KMS-11 (cell line): ENCODE results near the gene GPATCH4.
A peak's percentile ranks its signal among the peaks of the same experiment; 100 is the strongest.

ENCODE experiments used
- H2AFZ ChIP-seq: fragments of 200-600 bp; sonication (generic); 2 replicates; pipeline ENCODE4 v1.6.1; 2016; ENCODE audit warnings: antibody characterized with exemption, mixed run types, low read depth
- H3K27ac ChIP-seq: fragments of 200-600 bp; sonication (generic); 2 replicates; pipeline ENCODE4 v1.6.1; 2016; ENCODE audit warnings: mild to moderate bottlenecking, mixed run types
- H3K27me3 ChIP-seq: fragments of 200-600 bp; sonication (generic); 2 replicates; pipeline ENCODE4 v1.6.1; 2017; ENCODE audit warnings: mild to moderate bottlenecking, low read depth, mixed run types, moderate library complexity; ENCODE audit not compliant: insufficient read depth
- H3K36me3 ChIP-seq: fragments of 200-600 bp; sonication (generic); 2 replicates; pipeline ENCODE4 v1.6.1; 2017; ENCODE audit warnings: mild to moderate bottlenecking, mixed run types; ENCODE audit not compliant: insufficient read depth
- H3K4me1 ChIP-seq: fragments of 200-600 bp; sonication (generic); 2 replicates; pipeline ENCODE4 v1.6.1; 2016; ENCODE audit warnings: mild to moderate bottlenecking, low read depth, mixed run types; ENCODE audit not compliant: poor library complexity, severe bottlenecking
- H3K4me2 ChIP-seq: fragments of 200-600 bp; sonication (generic); 2 replicates; pipeline ENCODE4 v1.7.0; 2016; ENCODE audit warnings: mild to moderate bottlenecking, mixed run types
- H3K4me3 ChIP-seq: fragments of 200-600 bp; sonication (generic); IDR thresholded peaks from 2 replicates; pipeline ENCODE4 v1.6.1; 2017; ENCODE audit warnings: low read depth, low read length, mixed read lengths; ENCODE audit not compliant: insufficient read depth
- H3K79me2 ChIP-seq: fragments of 200-600 bp; sonication (generic); 2 replicates; pipeline ENCODE4 v1.6.1; 2016; ENCODE audit warnings: low read depth, mixed run types; ENCODE audit not compliant: insufficient read depth
- H3K9ac ChIP-seq: fragments of 200-600 bp; sonication (generic); 2 replicates; pipeline ENCODE4 v1.6.1; 2016; ENCODE audit warnings: mild to moderate bottlenecking, mixed run types
- H4K20me1 ChIP-seq: fragments of 200-600 bp; sonication (generic); 2 replicates; pipeline ENCODE4 v1.6.1; 2016; ENCODE audit warnings: mild to moderate bottlenecking, mixed run types; ENCODE audit not compliant: insufficient read depth
- TF ChIP-seq, protein P1 (sequence below): fragments of 200-600 bp; sonication (generic); conservative IDR thresholded peaks from 2 replicates; pipeline ENCODE4 v1.6.1; 2017; ENCODE audit warnings: low read depth, mild to moderate bottlenecking, antibody characterized with exemption, low read length, moderate library complexity, mixed read lengths

GPATCH4 gene

DNA sequence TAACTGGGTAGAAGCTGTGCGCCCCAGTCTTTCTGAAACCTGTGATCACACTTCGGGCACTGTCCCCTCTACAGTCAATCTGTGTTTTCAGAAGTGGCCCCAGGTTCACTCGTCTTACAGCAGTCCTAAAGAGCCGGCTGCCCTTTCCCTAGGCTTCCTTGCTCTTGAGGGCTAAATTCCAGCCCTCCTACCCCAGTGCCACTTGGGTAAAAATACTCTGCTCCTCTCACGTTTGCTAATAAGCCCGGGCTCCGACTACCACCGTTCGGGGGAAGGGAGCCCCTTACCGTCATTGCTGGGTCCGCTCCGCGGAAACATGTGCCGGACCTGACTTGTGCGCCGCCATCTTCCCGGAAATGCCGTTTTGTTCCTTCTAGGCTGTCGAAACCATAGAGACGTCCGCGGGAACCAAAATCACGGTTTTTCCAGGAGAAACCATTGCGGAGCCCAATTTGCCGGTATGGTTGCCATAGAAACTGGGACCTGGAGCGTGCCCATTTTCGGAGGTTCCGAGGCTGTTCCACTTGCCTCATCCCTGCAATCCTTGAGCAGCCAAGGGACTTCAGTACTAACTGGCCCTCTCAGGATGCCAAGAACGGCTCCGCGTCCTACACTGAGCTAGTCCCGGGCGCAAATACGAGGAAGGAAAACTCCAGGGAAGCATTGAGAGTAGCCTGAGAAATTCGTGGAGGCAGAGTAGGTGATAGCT, at the start of gene GPATCH4:
Gene GPATCH4, minus strand, starts transcription at position 358 of the 709 bp plus-strand sequence.
- Histone ChIP-seq H3K36me3 (peaks cover 18% of the 10 kb centered on the region; the same call in 1 of the 2 replicates), H3K4me1 (peaks cover 28% of the 10 kb centered on the region), H3K79me2 (peaks cover 42% of the 10 kb centered on the region), H3K27ac (peak within 1 kb of the TSS; percentile 77), H3K4me3 (peak within 1 kb of the TSS; percentile 99), H2AFZ (peak within 1 kb of the TSS; percentile 96), H3K27me3 (no peaks in the 10 kb centered on the region), H4K20me1 (no peaks in the 10 kb centered on the region), H3K9ac (peak within 1 kb of the TSS; percentile 92), H3K4me2 (peak within 1 kb of the TSS; percentile 77)
- TF ChIP-seq, protein P1, sequence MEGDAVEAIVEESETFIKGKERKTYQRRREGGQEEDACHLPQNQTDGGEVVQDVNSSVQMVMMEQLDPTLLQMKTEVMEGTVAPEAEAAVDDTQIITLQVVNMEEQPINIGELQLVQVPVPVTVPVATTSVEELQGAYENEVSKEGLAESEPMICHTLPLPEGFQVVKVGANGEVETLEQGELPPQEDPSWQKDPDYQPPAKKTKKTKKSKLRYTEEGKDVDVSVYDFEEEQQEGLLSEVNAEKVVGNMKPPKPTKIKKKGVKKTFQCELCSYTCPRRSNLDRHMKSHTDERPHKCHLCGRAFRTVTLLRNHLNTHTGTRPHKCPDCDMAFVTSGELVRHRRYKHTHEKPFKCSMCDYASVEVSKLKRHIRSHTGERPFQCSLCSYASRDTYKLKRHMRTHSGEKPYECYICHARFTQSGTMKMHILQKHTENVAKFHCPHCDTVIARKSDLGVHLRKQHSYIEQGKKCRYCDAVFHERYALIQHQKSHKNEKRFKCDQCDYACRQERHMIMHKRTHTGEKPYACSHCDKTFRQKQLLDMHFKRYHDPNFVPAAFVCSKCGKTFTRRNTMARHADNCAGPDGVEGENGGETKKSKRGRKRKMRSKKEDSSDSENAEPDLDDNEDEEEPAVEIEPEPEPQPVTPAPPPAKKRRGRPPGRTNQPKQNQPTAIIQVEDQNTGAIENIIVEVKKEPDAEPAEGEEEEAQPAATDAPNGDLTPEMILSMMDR: peak; percentile 15; the same call in 1 of the 2 replicates

DNA sequence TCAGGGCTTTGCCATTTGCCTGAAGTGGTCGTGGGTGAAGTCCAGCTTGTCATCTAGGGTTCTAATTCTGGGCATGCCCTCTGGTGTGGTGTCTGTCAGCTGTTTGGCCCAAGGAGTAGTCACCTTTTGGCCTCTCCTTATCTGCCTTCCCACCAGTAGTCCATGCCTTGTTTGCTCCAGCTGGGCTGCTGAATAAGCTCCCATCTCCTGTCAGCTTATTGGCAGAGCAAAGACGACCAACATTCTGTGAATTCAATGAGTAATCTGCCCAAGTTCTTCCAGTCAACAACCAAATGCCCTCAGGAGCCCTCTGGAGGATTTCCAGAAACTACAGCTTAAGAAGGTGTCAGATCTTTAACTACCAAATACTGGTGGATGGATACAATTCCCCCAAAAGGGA, 47.7 kb upstream of the GPATCH4 start:
- Histone ChIP-seq H4K20me1 (no peaks in the 10 kb centered on the region), H3K27me3 (peaks cover 100% of the 10 kb centered on the region)
- TF ChIP-seq, protein P1: no peak

DNA sequence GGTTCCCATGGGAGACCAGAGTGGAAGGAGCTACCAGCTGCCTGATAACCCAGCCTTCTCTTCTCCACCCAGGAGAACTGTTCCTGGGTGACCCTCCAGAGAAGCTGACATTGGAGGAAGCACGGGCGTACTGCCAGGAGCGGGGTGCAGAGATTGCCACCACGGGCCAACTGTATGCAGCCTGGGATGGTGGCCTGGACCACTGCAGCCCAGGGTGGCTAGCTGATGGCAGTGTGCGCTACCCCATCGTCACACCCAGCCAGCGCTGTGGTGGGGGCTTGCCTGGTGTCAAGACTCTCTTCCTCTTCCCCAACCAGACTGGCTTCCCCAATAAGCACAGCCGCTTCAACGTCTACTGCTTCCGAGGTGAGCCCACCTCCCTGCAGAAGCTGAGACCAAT, 47.2 kb upstream of the GPATCH4 start:
- Histone ChIP-seq H3K9ac (no peak overlapping the region), H3K4me1 (no peaks in the 10 kb centered on the region), H3K27me3 (peaks cover 100% of the 10 kb centered on the region), H3K4me2 (no peak overlapping the region), H3K36me3 (no peaks in the 10 kb centered on the region), H4K20me1 (no peaks in the 10 kb centered on the region), H2AFZ (no peak overlapping the region), H3K27ac (no peak overlapping the region), H3K79me2 (no peaks in the 10 kb centered on the region), H3K4me3 (no peak overlapping the region)
- TF ChIP-seq, protein P1: no peak

More for the DNA sequence above, 47.7 kb upstream of the GPATCH4 start:
- Histone ChIP-seq H3K27ac (no peak overlapping the region), H3K4me3 (no peak overlapping the region), H2AFZ (no peak overlapping the region), H3K36me3 (no peaks in the 10 kb centered on the region), H3K79me2 (no peaks in the 10 kb centered on the region), H3K4me1 (no peaks in the 10 kb centered on the region), H3K9ac (no peak overlapping the region), H3K4me2 (no peak overlapping the region)

DNA sequence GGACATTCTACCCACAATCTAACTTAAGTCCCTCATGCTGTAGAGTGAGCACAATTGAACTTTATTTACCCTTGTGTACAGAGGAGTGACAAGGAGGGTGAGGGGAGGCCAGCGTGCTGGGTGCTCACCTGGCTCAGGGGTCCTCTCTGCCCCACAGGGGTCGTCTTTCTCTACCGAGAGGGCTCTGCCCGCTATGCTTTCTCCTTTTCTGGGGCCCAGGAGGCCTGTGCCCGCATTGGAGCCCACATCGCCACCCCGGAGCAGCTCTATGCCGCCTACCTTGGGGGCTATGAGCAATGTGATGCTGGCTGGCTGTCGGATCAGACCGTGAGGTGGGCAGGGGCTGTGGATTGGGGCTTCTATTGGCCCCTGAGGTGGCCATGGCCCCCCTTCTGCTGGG, 46.1 kb upstream of the GPATCH4 start:
- H3K4me3 ChIP-seq: no peak overlapping the region
- H3K27me3 ChIP-seq: peaks cover 100% of the 10 kb centered on the region
- no peaks in the 10 kb centered on the region for H3K79me2 ChIP-seq
- no peak overlapping the region for H3K27ac ChIP-seq
- no peak overlapping the region for H3K9ac ChIP-seq
- no peaks in the 10 kb centered on the region for H4K20me1 ChIP-seq
- H3K36me3 ChIP-seq: no peaks in the 10 kb centered on the region
- no peaks in the 10 kb centered on the region for H3K4me1 ChIP-seq
- no peak overlapping the region for H3K4me2 ChIP-seq
- no peak overlapping the region for H2AFZ ChIP-seq
- TF ChIP-seq, protein P1: no peak
